GM10266 (cell line): ENCODE data around the gene RGS9.

Experiments
- DNase-seq: peaks from one replicate; pipeline ENCODE4 v3.0.0; 2012; ENCODE audit errors: extremely low spot score
- TF ChIP-seq, protein P1 (sequence below): IDR thresholded peaks from 2 replicates; pipeline ENCODE4 v1.5.1; 2012; ENCODE audit warnings: mild to moderate bottlenecking, low read depth; ENCODE audit not compliant: control insufficient read depth, insufficient read depth; ENCODE audit errors: missing control alignments

Gene RGS9

GRCh38 chr17:65184235-65184959, 47.2 kb downstream of the RGS9 start:
- TF ChIP-seq, protein P1, sequence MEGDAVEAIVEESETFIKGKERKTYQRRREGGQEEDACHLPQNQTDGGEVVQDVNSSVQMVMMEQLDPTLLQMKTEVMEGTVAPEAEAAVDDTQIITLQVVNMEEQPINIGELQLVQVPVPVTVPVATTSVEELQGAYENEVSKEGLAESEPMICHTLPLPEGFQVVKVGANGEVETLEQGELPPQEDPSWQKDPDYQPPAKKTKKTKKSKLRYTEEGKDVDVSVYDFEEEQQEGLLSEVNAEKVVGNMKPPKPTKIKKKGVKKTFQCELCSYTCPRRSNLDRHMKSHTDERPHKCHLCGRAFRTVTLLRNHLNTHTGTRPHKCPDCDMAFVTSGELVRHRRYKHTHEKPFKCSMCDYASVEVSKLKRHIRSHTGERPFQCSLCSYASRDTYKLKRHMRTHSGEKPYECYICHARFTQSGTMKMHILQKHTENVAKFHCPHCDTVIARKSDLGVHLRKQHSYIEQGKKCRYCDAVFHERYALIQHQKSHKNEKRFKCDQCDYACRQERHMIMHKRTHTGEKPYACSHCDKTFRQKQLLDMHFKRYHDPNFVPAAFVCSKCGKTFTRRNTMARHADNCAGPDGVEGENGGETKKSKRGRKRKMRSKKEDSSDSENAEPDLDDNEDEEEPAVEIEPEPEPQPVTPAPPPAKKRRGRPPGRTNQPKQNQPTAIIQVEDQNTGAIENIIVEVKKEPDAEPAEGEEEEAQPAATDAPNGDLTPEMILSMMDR = no peak
- no peak for DNase-seq

DNA sequence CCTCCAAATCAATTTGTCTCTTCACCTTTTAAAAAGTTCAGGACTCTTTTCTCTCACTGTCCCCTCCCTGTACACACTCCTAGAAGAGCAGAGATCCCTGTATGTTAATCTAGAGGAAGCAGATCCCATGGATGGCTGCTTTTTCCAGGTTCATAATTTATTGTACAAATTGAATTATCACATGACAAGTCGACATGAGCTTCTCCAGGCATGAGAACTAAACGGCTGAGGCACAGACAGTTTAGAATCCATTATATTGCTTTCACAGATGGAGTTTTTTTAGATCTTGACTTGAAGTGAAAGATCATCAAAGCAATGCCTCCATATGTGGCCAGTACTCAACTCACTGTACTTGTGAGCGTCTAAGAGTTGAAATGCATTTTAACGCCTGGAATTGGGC, 47.9 kb downstream of the RGS9 start:
- TF ChIP-seq, protein P1 = no peak
- no peak for DNase-seq

DNA sequence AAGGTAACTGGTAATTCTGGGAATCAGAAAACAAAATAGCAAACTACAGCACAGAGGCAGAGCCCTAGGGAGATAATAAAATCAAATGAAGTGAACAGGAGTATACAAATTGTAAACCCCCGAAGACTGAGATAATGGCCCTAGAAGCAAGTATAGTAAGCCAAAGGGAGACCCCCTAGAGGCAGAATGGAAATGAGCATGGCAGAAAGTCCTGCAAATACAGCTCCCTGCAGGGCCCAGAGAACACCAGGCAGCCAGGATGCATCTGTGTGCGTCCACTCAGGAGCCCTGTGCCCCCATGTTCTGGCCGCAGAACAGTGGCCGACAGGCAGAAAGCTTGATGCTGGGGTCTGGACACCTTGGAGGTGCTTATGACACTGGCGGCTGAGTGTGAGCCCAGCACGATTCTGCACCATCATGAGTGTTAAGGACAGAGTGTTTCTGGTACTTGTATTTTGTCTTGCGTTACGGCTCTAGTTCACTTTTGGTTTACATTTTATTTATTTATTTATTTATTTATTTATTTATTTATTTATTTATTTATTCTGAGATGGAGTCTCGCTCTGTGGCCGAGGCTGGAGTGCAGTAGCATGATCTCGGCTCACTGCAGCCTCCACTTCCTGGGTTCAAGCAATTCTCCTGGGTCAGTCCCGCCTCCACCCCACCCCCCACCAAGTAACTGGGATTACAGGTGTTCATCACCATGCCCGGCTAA, 48.7 kb downstream of the RGS9 start:
- TF ChIP-seq, protein P1 = no peak
- DNase-seq = no peak

GRCh38 chr17:65190467-65191097, 53.4 kb downstream of the RGS9 start:
- TF ChIP-seq, protein P1 = no peak
- no peak for DNase-seq

DNA sequence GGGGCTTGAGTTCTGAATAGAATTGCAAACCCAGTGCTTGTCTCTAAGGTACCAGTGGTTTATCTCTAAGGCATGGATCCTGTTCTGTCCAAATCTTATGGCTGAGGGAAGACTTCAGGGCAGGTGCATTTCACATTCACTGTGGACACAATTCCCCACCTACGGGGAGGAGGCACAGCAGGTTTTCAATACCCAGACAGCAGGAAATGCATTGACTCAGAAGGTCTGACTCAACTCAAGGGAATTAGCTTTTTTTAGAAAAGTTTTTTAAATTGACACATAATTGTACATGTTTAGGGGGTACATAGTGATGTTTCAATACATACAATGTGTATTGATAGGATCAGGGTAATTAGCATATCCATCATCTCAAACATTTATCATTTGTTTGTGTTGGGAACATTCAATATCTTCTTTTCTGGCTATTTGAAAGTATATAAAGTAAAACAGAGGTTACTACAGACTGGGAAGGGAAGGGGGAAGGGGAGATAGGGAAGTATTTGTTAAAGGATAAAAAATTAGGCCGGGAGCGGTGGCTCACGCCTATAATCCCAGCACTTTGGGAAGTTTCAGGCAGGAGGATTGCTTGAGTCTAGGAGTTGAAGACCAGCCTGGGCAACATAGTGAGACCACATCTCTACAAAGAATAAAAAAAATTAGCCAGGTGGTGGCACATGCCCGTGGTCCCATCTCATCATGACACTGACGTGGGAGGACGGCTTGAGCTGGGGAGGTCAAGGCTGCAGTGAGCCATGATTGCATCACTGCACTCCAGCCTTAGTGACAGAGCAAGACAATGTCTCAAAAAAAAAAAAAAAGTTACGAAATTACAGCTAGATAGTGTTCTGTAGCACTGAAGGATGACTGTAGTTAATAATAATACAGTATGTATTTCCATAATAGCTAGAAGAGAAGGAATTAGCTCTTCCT, 54.9 kb downstream of the RGS9 start:
- no peak for DNase-seq
- TF ChIP-seq, protein P1 = no peak

DNA sequence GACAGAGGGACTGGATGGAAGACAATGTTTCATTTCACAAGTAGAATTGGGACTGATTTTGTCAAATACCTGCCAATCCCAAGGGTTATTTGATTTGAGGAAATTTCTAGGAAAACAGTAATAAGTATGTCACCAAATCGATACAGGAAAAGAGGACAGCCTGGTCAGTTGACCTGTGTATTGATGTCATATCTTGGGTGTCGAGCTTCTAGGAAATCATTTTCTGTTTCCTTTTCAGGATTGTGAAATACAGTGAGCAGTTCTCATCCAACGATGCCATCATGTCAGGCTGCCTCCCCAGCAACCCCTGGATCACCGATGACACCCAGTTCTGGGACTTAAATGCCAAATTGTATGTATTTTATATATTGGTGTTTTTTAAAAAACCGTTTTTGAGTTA, 56.1 kb downstream of the RGS9 start:
- TF ChIP-seq, protein P1 = no peak
- no peak for DNase-seq
